Nephron (organoid): ENCODE measurements around the gene CENPL.
"Not testable (repeated sequence)": the region's sequence is repeated elsewhere in the genome, so short reads cannot be mapped to it uniquely, and the experiment has no call there.

ENCODE experiments used
- H3K27ac Mint-ChIP-seq, 3 experiments: 2 replicates each; pipeline ENCODE4 v1.8.0; 2020; ENCODE audit warnings: mixed read lengths in 3 of 3, mild to moderate bottlenecking in 2 of 3, moderate library complexity in 1 of 3
- H3K27me3 Mint-ChIP-seq: 2 replicates; pipeline ENCODE4 v1.8.0; 2021; ENCODE audit warnings: low read depth, mild to moderate bottlenecking, moderate library complexity, mixed read lengths
- H3K36me3 Mint-ChIP-seq: 2 replicates; pipeline ENCODE4 v1.8.0; 2020; ENCODE audit warnings: low read depth, mixed read lengths
- H3K4me1 Mint-ChIP-seq: 2 replicates; pipeline ENCODE4 v1.8.0; 2020; ENCODE audit warnings: mixed read lengths
- H3K4me3 Mint-ChIP-seq, 3 experiments: 2 replicates each; pipeline ENCODE4 v1.8.0; 2020; ENCODE audit warnings: mild to moderate bottlenecking in 3 of 3, mixed read lengths in 3 of 3, moderate library complexity in 2 of 3
- H3K9me3 Mint-ChIP-seq: 2 replicates; pipeline ENCODE4 v1.8.0; 2020; ENCODE audit warnings: mixed read lengths
- CTCF ChIP-seq, 3 experiments: fragments of 200-600 bp; sonication (generic); IDR thresholded peaks; one replicate each; pipeline ENCODE4 v1.5.0; 2021; ENCODE audit warnings: antibody characterized with exemption in 3 of 3; ENCODE audit not compliant: unreplicated experiment in 3 of 3

CENPL gene

DNA sequence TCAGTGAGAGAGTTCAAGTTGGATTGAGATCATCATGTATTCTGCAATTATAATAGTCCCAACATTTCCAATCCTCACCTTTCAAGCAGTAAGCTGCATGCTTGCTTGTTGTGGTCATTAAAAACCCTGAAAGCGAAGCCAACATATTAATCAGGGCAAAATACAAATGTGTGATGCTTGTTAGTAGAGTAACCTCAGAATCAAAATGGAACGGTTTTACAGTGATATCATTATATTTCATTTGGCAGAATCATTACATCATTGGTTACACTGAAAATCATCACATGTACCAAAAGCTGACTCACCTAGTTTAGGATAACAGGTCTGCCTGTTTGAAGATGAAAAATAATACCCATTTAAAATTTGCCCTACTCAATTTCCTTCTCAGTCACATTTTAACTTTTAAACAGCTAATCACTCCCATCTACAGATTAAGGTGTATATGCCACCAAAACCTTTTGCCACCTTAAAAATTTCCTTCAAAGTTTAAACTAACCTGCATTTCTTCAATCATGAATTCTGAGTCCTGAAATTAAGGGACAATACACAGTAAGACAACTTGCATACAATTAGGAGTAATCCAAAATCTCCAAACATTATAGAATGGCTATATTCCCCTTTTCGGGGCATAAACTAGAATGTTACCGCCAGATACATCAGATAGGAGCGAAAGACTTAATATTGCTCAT is 39.6 kb upstream of the CENPL start:
- peaks cover 58% of the 10 kb centered on the region for H3K36me3 Mint-ChIP-seq
- peak overlapping the region; percentile 31 to 58 (median 41) for H3K27ac Mint-ChIP-seq
- H3K27me3 Mint-ChIP-seq = no peaks in the 10 kb centered on the region
- no peak for TF ChIP-seq CTCF (IDR thresholded peaks at IDR 0.05; ENCODE audit: unreplicated experiment in 3 of 3)
- H3K9me3 Mint-ChIP-seq = no peaks in the 10 kb centered on the region
- peak overlapping the region; percentile 89 to 99 (median 93) for H3K4me3 Mint-ChIP-seq
- peaks cover 36% of the 10 kb centered on the region for H3K4me1 Mint-ChIP-seq

DNA sequence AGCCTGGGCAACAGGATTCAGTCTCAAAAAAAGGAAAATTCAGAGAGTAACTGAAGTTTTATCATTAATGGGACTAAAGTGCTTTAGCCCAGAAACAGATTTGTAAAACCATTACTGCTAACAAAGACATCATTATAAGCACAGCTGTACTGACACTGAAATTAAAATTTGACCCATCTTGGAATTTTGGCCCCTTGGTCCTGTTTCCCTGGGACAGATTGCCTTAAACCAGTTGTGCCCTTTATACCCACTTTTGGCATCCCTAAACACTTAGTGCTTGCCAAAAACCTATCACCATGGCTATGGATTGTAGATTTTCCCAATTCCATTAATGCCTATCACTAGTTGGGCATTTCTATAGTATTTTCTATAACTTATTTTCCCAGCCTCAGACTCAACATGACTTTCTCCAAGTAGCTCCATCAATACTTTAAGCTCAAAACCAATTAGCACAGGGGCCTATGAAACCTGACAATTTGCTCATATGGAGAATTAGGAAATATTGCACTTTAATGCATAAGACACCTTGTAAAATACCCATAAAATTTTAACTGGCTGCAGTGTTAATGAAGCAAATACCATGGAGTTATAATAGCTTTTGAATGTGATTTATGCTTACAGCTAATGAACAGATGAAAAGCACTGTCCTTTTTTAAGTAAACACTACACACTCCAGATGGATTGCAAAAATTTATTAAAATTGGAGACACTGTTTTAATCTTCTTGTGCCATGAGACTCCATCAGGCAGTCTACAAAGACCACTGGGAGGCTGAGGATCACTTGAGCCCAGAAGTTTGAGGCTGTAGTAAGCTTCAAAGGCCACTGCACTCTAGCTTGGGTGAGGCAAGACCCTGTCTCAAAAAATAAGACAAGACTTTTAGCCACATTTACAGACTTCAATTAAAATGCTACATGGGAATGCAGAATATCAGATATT is 38.8 kb upstream of the CENPL start:
- Mint-ChIP-seq H3K27ac (peak overlapping the region; percentile 29 to 41 (median 31)), H3K36me3 (peaks cover 58% of the 10 kb centered on the region), H3K4me1 (peaks cover 31% of the 10 kb centered on the region), H3K9me3 (no peaks in the 10 kb centered on the region), H3K27me3 (no peaks in the 10 kb centered on the region), H3K4me3 (peak overlapping the region; percentile 52 to 67 (median 61))
- no peak for TF ChIP-seq CTCF (IDR thresholded peaks at IDR 0.05; ENCODE audit: unreplicated experiment in 3 of 3)

GRCh38 chr1:173862769-173863223 is 38.1 kb upstream of the CENPL start:
- Mint-ChIP-seq H3K4me1 (peaks cover 31% of the 10 kb centered on the region), H3K9me3 (no peaks in the 10 kb centered on the region), H3K4me3 (peak overlapping the region in 1 of 3 experiments; percentile 59), H3K27me3 (no peaks in the 10 kb centered on the region), H3K27ac (no peak overlapping the region), H3K36me3 (peaks cover 63% of the 10 kb centered on the region)
- no peak for TF ChIP-seq CTCF (IDR thresholded peaks at IDR 0.05; ENCODE audit: unreplicated experiment in 3 of 3)

DNA sequence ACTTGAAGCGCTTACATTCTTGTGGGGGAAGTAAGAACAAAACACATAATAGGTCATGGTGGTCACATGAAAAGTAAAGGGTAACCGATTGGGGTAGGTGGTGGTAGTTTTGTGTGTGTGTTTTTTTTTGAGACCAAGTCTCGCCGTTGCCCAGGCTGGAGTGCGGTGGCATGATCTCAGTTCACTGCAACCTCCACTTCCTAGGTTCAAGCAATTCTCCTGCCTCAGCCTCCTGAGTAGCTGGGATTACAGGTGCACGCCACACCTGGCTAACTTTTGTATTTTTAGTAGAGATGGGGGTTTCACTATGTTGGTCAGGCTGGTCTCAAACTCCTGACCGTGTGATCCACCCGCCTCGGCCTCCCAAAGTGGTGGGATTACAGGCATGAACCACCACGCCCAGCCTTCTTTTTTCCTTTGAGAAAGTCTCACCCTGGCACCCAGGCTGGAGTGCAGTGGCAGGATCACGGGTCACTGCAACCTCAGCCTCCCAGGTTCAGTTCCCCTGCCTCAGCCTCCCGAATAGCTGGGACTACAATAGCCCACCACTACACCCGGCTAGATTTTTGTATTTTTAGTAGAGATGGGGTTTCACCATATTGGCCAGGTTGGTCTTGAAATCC is 37.6 kb upstream of the CENPL start:
- not testable (repeated sequence) for H3K27me3 Mint-ChIP-seq, H3K9me3 Mint-ChIP-seq
- Mint-ChIP-seq H3K36me3 (peaks cover 68% of the 10 kb centered on the region), H3K4me1 (peaks cover 31% of the 10 kb centered on the region), H3K27ac (peak overlapping the region in 1 of 3 experiments; percentile 5), H3K4me3 (peak overlapping the region in 2 of 3 experiments; percentile 2 to 59)

GRCh38 chr1:173861731-173862145 is 37.1 kb upstream of the CENPL start:
- Mint-ChIP-seq H3K27ac (peak overlapping the region in 1 of 3 experiments; percentile 5), H3K9me3 (no peaks in the 10 kb centered on the region), H3K27me3 (no peaks in the 10 kb centered on the region), H3K4me3 (peak overlapping the region in 1 of 3 experiments; percentile 2), H3K4me1 (peaks cover 28% of the 10 kb centered on the region), H3K36me3 (peaks cover 65% of the 10 kb centered on the region)
- TF ChIP-seq CTCF (IDR thresholded peaks at IDR 0.05; ENCODE audit: unreplicated experiment in 3 of 3) = no peak

- peaks cover 59% of the 10 kb centered on the region for H3K36me3 Mint-ChIP-seq
Measured at GRCh38 chr1:173860065-173860464, 35.4 kb upstream of the CENPL start.

DNA sequence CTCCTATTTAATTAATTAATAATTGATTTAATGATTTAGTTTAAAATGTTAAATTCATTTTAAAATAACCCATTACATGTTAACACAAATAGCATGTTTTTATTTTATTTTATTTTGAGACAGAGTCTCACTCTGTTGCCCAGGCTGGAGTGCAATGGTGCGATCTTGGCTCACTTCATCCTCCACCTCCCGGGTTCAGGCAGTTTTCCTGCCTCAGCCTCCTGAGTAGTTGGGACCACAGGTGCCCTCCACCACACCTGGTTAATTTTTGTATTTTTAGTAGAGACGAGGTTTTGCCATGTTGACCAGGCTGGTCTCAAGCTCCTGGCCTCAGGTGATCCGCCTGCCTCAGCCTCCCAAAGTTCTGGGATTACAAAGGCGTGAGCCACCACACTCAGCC is 34.9 kb upstream of the CENPL start:
- H3K27ac Mint-ChIP-seq, H3K4me3 Mint-ChIP-seq, H3K9me3 Mint-ChIP-seq: not testable (repeated sequence)

More at GRCh38 chr1:173860065-173860464, 35.4 kb upstream of the CENPL start:
- Mint-ChIP-seq H3K4me3 (no peak overlapping the region), H3K27me3 (no peaks in the 10 kb centered on the region), H3K4me1 (peaks cover 11% of the 10 kb centered on the region), H3K27ac (no peak overlapping the region), H3K9me3 (no peaks in the 10 kb centered on the region)
- TF ChIP-seq CTCF (IDR thresholded peaks at IDR 0.05; ENCODE audit: unreplicated experiment in 3 of 3) = no peak

More for the DNA sequence above, 34.9 kb upstream of the CENPL start:
- not testable (repeated sequence) for H3K4me1 Mint-ChIP-seq, H3K27me3 Mint-ChIP-seq
- H3K36me3 Mint-ChIP-seq = peaks cover 57% of the 10 kb centered on the region
